KOPT-K1 (cell line): ENCODE data around the gene TEF.

Experiments
- H3K27ac ChIP-seq: fragments of 200-600 bp; sonication (generic); 2 replicates; pipeline ENCODE4 v1.5.1; 2016; ENCODE audit warnings: antibody characterized with exemption, mild to moderate bottlenecking, low read depth, low read length; ENCODE audit not compliant: poor library complexity, severe bottlenecking
- H3K36me3 ChIP-seq: fragments of 200-600 bp; sonication (generic); 2 replicates; pipeline ENCODE4 v1.5.1; 2017; ENCODE audit warnings: antibody characterized with exemption, mild to moderate bottlenecking, low read length, moderate library complexity; ENCODE audit not compliant: insufficient read depth
- H3K9me3 ChIP-seq: fragments of 200-600 bp; sonication (generic); 2 replicates; pipeline ENCODE4 v1.5.1; 2017; ENCODE audit warnings: antibody characterized with exemption, low read length, mild to moderate bottlenecking; ENCODE audit not compliant: insufficient read depth, poor library complexity, severe bottlenecking

TEF gene, protein sequence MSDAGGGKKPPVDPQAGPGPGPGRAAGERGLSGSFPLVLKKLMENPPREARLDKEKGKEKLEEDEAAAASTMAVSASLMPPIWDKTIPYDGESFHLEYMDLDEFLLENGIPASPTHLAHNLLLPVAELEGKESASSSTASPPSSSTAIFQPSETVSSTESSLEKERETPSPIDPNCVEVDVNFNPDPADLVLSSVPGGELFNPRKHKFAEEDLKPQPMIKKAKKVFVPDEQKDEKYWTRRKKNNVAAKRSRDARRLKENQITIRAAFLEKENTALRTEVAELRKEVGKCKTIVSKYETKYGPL

GRCh38 chr22:41381329-41382097, at the start of gene TEF:
TSS of gene TEF (plus strand) at chr22:41381942. CDS start at chr22:41382045, 103 bp downstream.
- Histone ChIP-seq H3K9me3 (no peaks in the 10 kb centered on the region), H3K36me3 (no peaks in the 10 kb centered on the region), H3K27ac (peak within 1 kb of the TSS; percentile 66)

GRCh38 chr22:41332217-41332939, 49.4 kb upstream of the TEF start:
- Histone ChIP-seq H3K27ac (no peak overlapping the region), H3K36me3 (peaks cover 89% of the 10 kb centered on the region), H3K9me3 (no peaks in the 10 kb centered on the region)

DNA sequence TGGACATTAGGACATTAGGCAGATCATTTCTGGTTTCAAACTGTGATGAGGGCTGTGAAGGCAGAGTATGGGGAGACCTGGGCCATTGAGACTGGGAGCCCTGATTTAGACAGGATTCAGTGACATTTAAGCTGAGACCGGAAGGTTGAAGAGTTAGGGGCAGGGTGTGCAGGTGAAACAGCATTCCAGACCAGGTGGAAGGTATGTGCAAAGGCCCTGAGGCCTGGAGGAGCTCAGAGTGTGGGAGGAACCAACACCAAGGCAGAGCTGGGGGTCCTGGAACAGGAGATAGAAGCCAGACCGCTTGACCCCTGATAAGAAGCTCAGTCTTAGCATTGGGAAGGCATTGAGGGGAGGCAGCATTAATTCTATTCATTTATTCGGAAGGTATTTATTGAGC, 47.9 kb upstream of the TEF start:
- Histone ChIP-seq H3K27ac (no peak overlapping the region), H3K9me3 (no peaks in the 10 kb centered on the region), H3K36me3 (peaks cover 81% of the 10 kb centered on the region)

- H3K36me3 ChIP-seq: peaks cover 81% of the 10 kb centered on the region
- no peaks in the 10 kb centered on the region for H3K9me3 ChIP-seq
- no peak overlapping the region for H3K27ac ChIP-seq
Observed at GRCh38 chr22:41334215-41334614, 47.5 kb upstream of the TEF start.

DNA sequence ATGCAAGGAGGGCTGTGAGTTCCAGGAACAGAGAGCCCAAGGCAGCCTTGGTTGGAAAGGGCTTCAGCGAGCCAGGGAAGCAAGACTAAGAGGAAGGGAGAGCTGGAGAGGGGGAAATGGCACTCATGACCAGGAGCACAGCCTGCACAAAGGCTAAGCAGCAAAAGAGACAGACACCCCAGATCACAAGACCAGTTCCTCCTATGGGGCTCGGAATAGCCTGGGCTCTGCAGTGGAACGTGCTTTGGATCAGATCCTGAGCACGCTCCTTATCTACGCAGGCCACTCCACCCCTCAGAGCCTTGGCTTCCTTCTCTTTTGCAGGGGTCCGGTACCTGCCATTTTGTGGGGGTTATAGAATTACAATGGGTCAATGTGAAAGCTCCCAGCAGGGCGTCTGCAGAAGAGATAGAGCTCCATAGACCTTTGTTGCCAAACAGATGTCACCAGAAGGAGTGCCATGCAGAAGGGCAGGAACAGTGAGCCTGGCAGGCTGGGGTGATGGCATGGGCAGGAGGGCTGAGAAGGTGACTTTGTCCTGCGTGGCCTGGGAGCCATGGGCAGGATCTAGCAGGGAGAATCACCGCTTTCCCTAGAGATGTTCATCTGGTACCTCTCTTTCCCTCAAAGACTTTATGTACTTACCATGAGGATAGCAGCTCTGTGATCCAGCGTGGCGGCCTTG, 46.6 kb upstream of the TEF start:
- Histone ChIP-seq H3K27ac (no peak overlapping the region), H3K9me3 (no peaks in the 10 kb centered on the region), H3K36me3 (peaks cover 80% of the 10 kb centered on the region)

GRCh38 chr22:41338614-41339212, 43.0 kb upstream of the TEF start:
- Histone ChIP-seq H3K9me3 (no peaks in the 10 kb centered on the region), H3K36me3 (peaks cover 81% of the 10 kb centered on the region), H3K27ac (no peak overlapping the region)

- Histone ChIP-seq H3K27ac (no peak overlapping the region), H3K36me3 (peaks cover 81% of the 10 kb centered on the region), H3K9me3 (no peaks in the 10 kb centered on the region)
Observed at GRCh38 chr22:41339823-41340222, 41.9 kb upstream of the TEF start.

DNA sequence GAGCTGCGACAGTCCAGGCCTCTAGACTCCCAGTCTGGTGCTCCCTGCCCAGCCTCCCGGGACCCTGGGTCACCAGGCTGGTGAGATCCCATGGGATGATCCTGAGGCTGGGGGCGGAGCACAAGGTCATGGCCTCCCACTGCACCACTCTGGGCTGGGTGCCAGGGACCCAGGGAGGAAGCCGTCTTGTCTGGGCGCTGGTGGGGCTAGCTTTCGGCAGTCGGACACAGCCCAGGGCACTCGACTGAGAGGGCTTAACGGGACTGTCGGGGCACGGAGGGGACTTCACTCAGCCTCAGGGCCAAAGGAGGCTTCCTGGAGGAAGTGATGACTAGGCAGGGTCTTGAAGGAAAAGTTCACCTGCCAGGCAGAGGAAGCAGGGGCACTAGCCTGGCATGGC, 41.4 kb upstream of the TEF start:
- Histone ChIP-seq H3K36me3 (peaks cover 81% of the 10 kb centered on the region), H3K27ac (no peak overlapping the region), H3K9me3 (no peaks in the 10 kb centered on the region)

DNA sequence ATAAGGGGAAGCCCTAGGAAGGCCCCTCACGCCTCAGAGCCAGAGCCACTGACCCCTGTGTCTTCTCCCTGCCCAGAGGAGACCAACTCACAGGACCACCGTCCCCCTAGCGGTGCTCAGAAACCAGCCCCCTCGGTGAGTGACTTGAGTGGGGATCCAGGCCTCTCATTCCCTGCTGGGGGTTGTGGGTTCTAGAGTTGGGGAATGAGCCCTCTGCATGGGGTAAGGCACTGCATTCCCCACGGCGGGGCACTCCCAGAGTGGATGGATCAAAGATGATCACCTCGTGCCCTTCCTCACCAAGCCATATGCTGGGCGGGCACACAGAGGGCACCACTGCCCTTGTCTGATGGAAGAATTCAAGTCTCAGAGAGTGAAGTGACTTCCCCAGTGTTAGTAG, 40.7 kb upstream of the TEF start:
- Histone ChIP-seq H3K9me3 (no peaks in the 10 kb centered on the region), H3K36me3 (peaks cover 81% of the 10 kb centered on the region), H3K27ac (no peak overlapping the region)

DNA sequence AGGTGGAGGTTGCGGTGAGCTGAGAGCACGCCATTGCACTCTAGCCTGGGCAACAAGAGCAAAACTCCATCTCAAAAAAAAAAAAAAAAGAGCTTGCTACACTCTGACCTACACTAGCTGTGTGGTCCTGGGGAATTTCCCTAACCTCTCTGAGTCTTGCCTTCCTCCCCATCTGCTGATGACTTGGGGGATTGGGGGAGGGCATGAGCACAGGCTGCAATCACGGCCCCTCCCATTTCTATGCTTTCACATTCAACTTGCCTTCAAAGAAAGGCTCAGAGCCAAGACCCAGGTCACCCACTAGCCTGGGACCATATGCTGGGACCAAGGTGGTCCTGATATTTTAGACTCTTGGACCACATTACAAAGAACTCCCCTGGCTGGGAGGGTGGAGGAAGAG, 39.8 kb upstream of the TEF start:
- H3K9me3 ChIP-seq: no peaks in the 10 kb centered on the region
- no peak overlapping the region for H3K27ac ChIP-seq
- peaks cover 87% of the 10 kb centered on the region for H3K36me3 ChIP-seq

DNA sequence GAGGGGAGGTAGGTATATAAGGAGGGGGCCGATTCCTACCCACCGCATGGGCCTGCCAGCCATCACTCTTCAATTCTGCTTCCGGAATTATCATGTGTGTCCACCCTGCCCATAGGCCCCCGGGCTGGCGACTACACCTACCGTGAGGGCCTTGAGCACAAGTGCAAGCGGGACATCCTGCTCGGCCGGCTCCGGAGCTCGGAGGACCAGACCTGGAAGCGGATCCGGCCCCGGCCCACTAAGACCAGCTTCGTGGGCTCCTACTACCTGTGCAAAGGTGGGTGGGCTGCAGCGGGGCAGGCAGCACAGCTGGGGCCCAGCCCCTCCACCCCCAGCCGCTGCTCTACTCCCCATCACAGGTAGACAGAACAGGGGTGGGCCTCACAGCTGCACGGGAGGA, 38.4 kb upstream of the TEF start:
- no peaks in the 10 kb centered on the region for H3K9me3 ChIP-seq
- H3K27ac ChIP-seq: no peak overlapping the region
- peaks cover 94% of the 10 kb centered on the region for H3K36me3 ChIP-seq

DNA sequence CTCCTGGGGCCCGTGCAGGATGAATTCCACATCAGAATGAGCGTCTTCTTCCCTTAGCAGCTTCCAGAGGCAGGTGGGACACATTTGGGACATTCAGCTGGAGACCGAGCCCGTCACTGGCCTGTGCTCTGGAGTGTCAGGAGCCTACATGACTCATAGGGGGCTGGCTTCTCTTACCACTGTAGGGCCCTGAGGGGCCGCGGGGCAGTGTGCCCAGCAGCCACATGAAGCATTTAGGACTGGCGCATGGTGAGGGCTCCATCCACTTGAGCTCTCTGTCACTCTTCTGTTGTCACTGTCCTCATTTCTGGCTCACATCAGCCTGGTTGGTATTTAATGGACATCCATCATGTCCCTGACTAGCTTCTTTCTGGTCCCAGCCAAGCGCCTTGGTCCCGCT, 38.0 kb upstream of the TEF start:
- Histone ChIP-seq H3K9me3 (no peaks in the 10 kb centered on the region), H3K27ac (no peak overlapping the region), H3K36me3 (peaks cover 95% of the 10 kb centered on the region)

- Histone ChIP-seq H3K36me3 (peaks cover 95% of the 10 kb centered on the region), H3K9me3 (no peaks in the 10 kb centered on the region), H3K27ac (no peak overlapping the region)
Observed at GRCh38 chr22:41344189-41344788, 37.5 kb upstream of the TEF start.

- no peak overlapping the region for H3K27ac ChIP-seq
- H3K36me3 ChIP-seq: peaks cover 96% of the 10 kb centered on the region
- no peaks in the 10 kb centered on the region for H3K9me3 ChIP-seq
Observed at GRCh38 chr22:41345807-41346335, 35.9 kb upstream of the TEF start.
